Transverse colon (tissue), 4 donors: Measurements from ENCODE around the gene RNF168.

Experiments
- POLR2AphosphoS5 ChIP-seq, 3 donors: sonication (generic); formaldehyde crosslinking; IDR thresholded peaks; one replicate each; pipeline ENCODE4 v1.6.1; 2016; ENCODE audit warnings: antibody characterized with exemption in 3 of 3
- TF ChIP-seq, protein P1 (sequence below), 5 experiments: fragments of 200-600 bp in 3 of 5; fragments of 450-650 bp in 2 of 5; sonication (generic) in 3 of 5; IDR thresholded peaks; 1 replicate in 2 of 5; 2 replicates in 3 of 5; pipeline ENCODE4 v1.5.1; 2016 to 2017; ENCODE audit warnings: antibody characterized with exemption in 5 of 5, inconsistent platforms in 3 of 5, mild to moderate bottlenecking in 2 of 5, moderate library complexity in 1 of 5

DNA sequence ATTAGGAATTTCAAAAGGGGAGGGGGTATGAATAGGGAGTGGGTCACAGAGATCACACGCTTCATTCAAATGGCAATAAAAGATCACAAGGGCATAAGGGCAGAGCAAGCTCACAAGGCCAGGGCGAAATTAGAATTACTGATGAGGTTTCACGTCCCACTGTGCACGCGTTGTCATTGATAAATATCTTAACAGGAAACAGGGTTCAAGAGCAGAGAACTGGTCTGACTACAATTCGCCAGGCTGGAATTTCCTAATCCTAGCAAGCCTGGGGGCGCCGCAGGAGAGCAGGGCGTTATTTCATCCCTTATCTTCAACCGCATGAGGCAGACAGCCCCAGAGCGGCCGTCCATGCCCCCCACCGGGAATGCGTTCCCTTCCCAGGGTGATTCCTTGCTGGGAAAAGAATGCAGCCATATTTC is 29.7 kb upstream of the RNF168 start:
- TF ChIP-seq, protein P1, sequence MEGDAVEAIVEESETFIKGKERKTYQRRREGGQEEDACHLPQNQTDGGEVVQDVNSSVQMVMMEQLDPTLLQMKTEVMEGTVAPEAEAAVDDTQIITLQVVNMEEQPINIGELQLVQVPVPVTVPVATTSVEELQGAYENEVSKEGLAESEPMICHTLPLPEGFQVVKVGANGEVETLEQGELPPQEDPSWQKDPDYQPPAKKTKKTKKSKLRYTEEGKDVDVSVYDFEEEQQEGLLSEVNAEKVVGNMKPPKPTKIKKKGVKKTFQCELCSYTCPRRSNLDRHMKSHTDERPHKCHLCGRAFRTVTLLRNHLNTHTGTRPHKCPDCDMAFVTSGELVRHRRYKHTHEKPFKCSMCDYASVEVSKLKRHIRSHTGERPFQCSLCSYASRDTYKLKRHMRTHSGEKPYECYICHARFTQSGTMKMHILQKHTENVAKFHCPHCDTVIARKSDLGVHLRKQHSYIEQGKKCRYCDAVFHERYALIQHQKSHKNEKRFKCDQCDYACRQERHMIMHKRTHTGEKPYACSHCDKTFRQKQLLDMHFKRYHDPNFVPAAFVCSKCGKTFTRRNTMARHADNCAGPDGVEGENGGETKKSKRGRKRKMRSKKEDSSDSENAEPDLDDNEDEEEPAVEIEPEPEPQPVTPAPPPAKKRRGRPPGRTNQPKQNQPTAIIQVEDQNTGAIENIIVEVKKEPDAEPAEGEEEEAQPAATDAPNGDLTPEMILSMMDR (IDR thresholded peaks at IDR 0.05), result no peak
- TF ChIP-seq POLR2AphosphoS5 (IDR thresholded peaks at IDR 0.05), result no peak
